GM08714 (cell line): ENCODE results near the gene PIH1D1.

Source experiments
- H3K4me3 ChIP-seq: fragments of 200-500 bp; sonication (Bioruptor generic); 2 replicates; pipeline ENCODE4 v1.5.1; 2014; ENCODE audit warnings: mild to moderate bottlenecking, low read length, inconsistent platforms
- ZNF274 ChIP-seq: IDR thresholded peaks from 2 replicates; pipeline ENCODE4 v1.6.1; 2012; ENCODE audit warnings: mild to moderate bottlenecking, low read depth, low read length

The PIH1D1 gene

GRCh38 chr19:49488863-49489537 lies 37.4 kb upstream of the PIH1D1 start:
- H3K4me3 ChIP-seq: peak overlapping the region; percentile 96
- TF ChIP-seq ZNF274: no peak

- TF ChIP-seq ZNF274: no peak
- peak overlapping the region; percentile 96 for H3K4me3 ChIP-seq
Measured at GRCh38 chr19:49488046-49488862, 36.6 kb upstream of the PIH1D1 start.

GRCh38 chr19:49487277-49488045 lies 35.8 kb upstream of the PIH1D1 start, which contains the start of gene RPL13A:
Gene RPL13A, plus strand, starts transcription at chr19:49487608. Its CDS starts 22 bp downstream, at chr19:49487630.
- no peak for TF ChIP-seq ZNF274

GRCh38 chr19:49486710-49487276 lies 35.2 kb upstream of the PIH1D1 start:
- no peak overlapping the region; the same call in 1 of the 2 replicates for H3K4me3 ChIP-seq
- no peak for TF ChIP-seq ZNF274

More at GRCh38 chr19:49487277-49488045, 35.8 kb upstream of the PIH1D1 start, which contains the start of gene RPL13A:
- peak within 1 kb of the TSS; percentile 96 for H3K4me3 ChIP-seq

GRCh38 chr19:49486232-49486631 lies 34.6 kb upstream of the PIH1D1 start:
- no peak for TF ChIP-seq ZNF274
- H3K4me3 ChIP-seq: no peak overlapping the region

GRCh38 chr19:49481020-49481683 lies 29.5 kb upstream of the PIH1D1 start:
- no peak for TF ChIP-seq ZNF274
- H3K4me3 ChIP-seq: no peak overlapping the region

GRCh38 chr19:49479975-49480628 lies 28.5 kb upstream of the PIH1D1 start:
- TF ChIP-seq ZNF274: no peak
- H3K4me3 ChIP-seq: no peak overlapping the region

- no peak overlapping the region for H3K4me3 ChIP-seq
- TF ChIP-seq ZNF274: no peak
Measured at GRCh38 chr19:49475995-49476880, 24.6 kb upstream of the PIH1D1 start.

GRCh38 chr19:49475191-49475917 lies 23.7 kb upstream of the PIH1D1 start:
- no peak overlapping the region; the same call in 1 of the 2 replicates for H3K4me3 ChIP-seq
- no peak for TF ChIP-seq ZNF274

GRCh38 chr19:49474542-49474924 lies 22.9 kb upstream of the PIH1D1 start:
- H3K4me3 ChIP-seq: peak overlapping the region; percentile 51; the same call in 1 of the 2 replicates
- no peak for TF ChIP-seq ZNF274

- no peak for TF ChIP-seq ZNF274
- peak within 1 kb of the TSS; percentile 51; the same call in 1 of the 2 replicates for H3K4me3 ChIP-seq
Measured at GRCh38 chr19:49473868-49474541, 22.4 kb upstream of the PIH1D1 start, which contains the start of gene FLT3LG. Gene FLT3LG, plus strand, starts transcription at chr19:49474215. Its CDS starts 425 bp downstream, at chr19:49474640.

GRCh38 chr19:49473501-49473867 lies 21.9 kb upstream of the PIH1D1 start:
- H3K4me3 ChIP-seq: peak overlapping the region; percentile 51; the same call in 1 of the 2 replicates
